Hepatocyte (in vitro differentiated cells): ENCODE results near the gene SLC44A5.

Experiments used
- EZH2 ChIP-seq: fragments of 200-600 bp; sonication (generic); IDR thresholded peaks from 2 replicates; pipeline ENCODE4 v1.6.1; 2016; ENCODE audit warnings: antibody characterized with exemption, mild to moderate bottlenecking, borderline replicate concordance
- EZH2phosphoT487 ChIP-seq: fragments of 200-600 bp; sonication (generic); IDR thresholded peaks from one replicate; pipeline ENCODE4 v1.6.1; 2018; ENCODE audit warnings: antibody characterized with exemption, mild to moderate bottlenecking, low read depth, moderate library complexity; ENCODE audit not compliant: unreplicated experiment, severe bottlenecking
- TF ChIP-seq, protein P1 (sequence below): fragments of 200-600 bp; sonication (generic); IDR thresholded peaks from 2 replicates; pipeline ENCODE4 v1.5.1; 2016; ENCODE audit warnings: antibody characterized with exemption, mild to moderate bottlenecking; ENCODE audit not compliant: poor library complexity

DNA sequence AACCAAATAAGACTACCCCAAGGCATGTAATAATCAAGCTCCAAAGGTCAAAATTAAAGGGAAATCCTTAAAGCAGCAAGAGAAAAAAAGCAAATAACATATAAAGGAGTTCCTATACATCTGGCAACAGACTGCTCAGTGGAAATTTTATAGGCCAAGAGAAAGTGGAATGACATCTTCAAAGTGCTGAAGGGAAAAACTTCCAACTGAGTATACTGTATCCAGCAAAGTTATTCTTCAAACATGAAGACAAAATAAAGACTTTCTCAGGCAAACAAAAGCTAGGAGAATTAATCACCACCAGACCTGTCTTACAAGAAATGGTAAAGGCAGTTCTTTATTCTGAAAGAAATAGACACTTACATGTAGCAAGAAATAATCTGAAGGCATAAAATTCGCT, 45.0 kb upstream of the SLC44A5 start:
- TF ChIP-seq, protein P1, sequence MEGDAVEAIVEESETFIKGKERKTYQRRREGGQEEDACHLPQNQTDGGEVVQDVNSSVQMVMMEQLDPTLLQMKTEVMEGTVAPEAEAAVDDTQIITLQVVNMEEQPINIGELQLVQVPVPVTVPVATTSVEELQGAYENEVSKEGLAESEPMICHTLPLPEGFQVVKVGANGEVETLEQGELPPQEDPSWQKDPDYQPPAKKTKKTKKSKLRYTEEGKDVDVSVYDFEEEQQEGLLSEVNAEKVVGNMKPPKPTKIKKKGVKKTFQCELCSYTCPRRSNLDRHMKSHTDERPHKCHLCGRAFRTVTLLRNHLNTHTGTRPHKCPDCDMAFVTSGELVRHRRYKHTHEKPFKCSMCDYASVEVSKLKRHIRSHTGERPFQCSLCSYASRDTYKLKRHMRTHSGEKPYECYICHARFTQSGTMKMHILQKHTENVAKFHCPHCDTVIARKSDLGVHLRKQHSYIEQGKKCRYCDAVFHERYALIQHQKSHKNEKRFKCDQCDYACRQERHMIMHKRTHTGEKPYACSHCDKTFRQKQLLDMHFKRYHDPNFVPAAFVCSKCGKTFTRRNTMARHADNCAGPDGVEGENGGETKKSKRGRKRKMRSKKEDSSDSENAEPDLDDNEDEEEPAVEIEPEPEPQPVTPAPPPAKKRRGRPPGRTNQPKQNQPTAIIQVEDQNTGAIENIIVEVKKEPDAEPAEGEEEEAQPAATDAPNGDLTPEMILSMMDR: no peak
- TF ChIP-seq EZH2 (no peak), EZH2phosphoT487 (no peak)
